ENCODE data around the gene BEX3.

- TF ChIP-seq POLR2A (IDR thresholded peaks at IDR 0.05) (no peak), CTCF (IDR thresholded peaks at IDR 0.05) (no peak), EP300 (IDR thresholded peaks at IDR 0.05) (no peak)
These were observed 24.6 kb downstream of the BEX3 start for GRCh38 chrX:103400931-103401330.

Data from sigmoid colon (tissue), 4 donors.